Measurements from ENCODE around the gene CUX1.

- TF ChIP-seq CTCF (IDR thresholded peaks at IDR 0.05) = no peak
- no peak for TF ChIP-seq POLR2A (IDR thresholded peaks at IDR 0.05)
These were observed 352.4 kb downstream of the CUX1 start for GRCh38 chr7:102169651-102170392.
